GM21786 (cell line): ENCODE results near the gene SCEL.
A peak's percentile ranks its signal among the peaks of the same experiment; 100 is the strongest.

ENCODE experiments used
- ATAC-seq: cut with Tn5 transposase; IDR thresholded peaks from one replicate; pipeline ENCODE4 v1.9.1; 2021; ENCODE audit not compliant: unreplicated experiment

SCEL gene

GRCh38 chr13:77521595-77522367 lies 13.7 kb upstream of the SCEL start:
- no peak for ATAC-seq

- no peak for ATAC-seq
These were observed 13.1 kb upstream of the SCEL start for GRCh38 chr13:77522444-77522843.

GRCh38 chr13:77523386-77523785 lies 12.1 kb upstream of the SCEL start:
- no peak for ATAC-seq

- ATAC-seq, result peak; percentile 29
These were observed 11.4 kb upstream of the SCEL start for GRCh38 chr13:77523834-77524728.

GRCh38 chr13:77528414-77528813 lies 7.1 kb upstream of the SCEL start:
- ATAC-seq, result no peak

GRCh38 chr13:77528834-77529500 lies 6.5 kb upstream of the SCEL start:
- ATAC-seq, result peak; percentile 82

- no peak for ATAC-seq
These were observed 6.0 kb upstream of the SCEL start for GRCh38 chr13:77529501-77529840.

GRCh38 chr13:77530875-77531274 lies 4.6 kb upstream of the SCEL start:
- no peak for ATAC-seq

- no peak for ATAC-seq
These were observed 2.5 kb upstream of the SCEL start for GRCh38 chr13:77532983-77533382.

- ATAC-seq, result no peak
These were observed 1.4 kb upstream of the SCEL start for GRCh38 chr13:77533875-77534788.

GRCh38 chr13:77536358-77536757 lies 852 bp downstream of the SCEL start:
- ATAC-seq, result no peak

- ATAC-seq, result no peak
These were observed 1.9 kb downstream of the SCEL start for GRCh38 chr13:77537289-77537919.

- ATAC-seq, result no peak
These were observed 8.2 kb downstream of the SCEL start for GRCh38 chr13:77543711-77544110.

GRCh38 chr13:77544355-77544754 lies 8.8 kb downstream of the SCEL start:
- ATAC-seq, result no peak

GRCh38 chr13:77544758-77545338 lies 9.3 kb downstream of the SCEL start:
- ATAC-seq, result peak; percentile 70

GRCh38 chr13:77545626-77546412 lies 10.3 kb downstream of the SCEL start:
- ATAC-seq, result no peak

GRCh38 chr13:77548095-77548494 lies 12.6 kb downstream of the SCEL start:
- ATAC-seq, result peak; percentile 60

GRCh38 chr13:77548594-77548993 lies 13.1 kb downstream of the SCEL start:
- no peak for ATAC-seq

GRCh38 chr13:77554069-77554468 lies 18.6 kb downstream of the SCEL start:
- no peak for ATAC-seq
